ENCODE measurements around the gene CDC37.
"Not testable (repeated sequence)": the region's sequence is repeated elsewhere in the genome, so short reads cannot be mapped to it uniquely, and the experiment has no call there.

CDC37 gene

GRCh38 chr19:10393137-10393536 lies 10.2 kb downstream of the CDC37 start:
- DNase-seq: no peak

- no peak for DNase-seq
These were observed 11.2 kb downstream of the CDC37 start for GRCh38 chr19:10392120-10392519.

GRCh38 chr19:10390652-10391286 lies 12.6 kb downstream of the CDC37 start:
- peak; percentile 23 to 79 (median 32) for DNase-seq

GRCh38 chr19:10389863-10390262 lies 13.5 kb downstream of the CDC37 start:
- DNase-seq: peak in 1 of 3 experiments; percentile 15

GRCh38 chr19:10388957-10389356 lies 14.4 kb downstream of the CDC37 start:
- peak; percentile 70 to 92 (median 70) for DNase-seq

- no peak for DNase-seq
These were observed 18.8 kb downstream of the CDC37 start for GRCh38 chr19:10384580-10384979.

- not testable (repeated sequence) for DNase-seq
These were observed 20.2 kb downstream of the CDC37 start for GRCh38 chr19:10383223-10383499.

- peak; percentile 94 to 100 (median 99) for DNase-seq
These were observed 22.8 kb downstream of the CDC37 start, which contains the start of gene TYK2 for GRCh38 chr19:10380313-10381102. Gene TYK2, minus strand, starts transcription at chr19:10380572. Its CDS starts 2,166 bp downstream, at chr19:10378406.

- DNase-seq: no peak
These were observed 23.4 kb downstream of the CDC37 start for GRCh38 chr19:10379880-10380312.

GRCh38 chr19:10378124-10378523 lies 25.2 kb downstream of the CDC37 start:
- no peak for DNase-seq

- DNase-seq: not testable (repeated sequence)
These were observed 26.2 kb downstream of the CDC37 start for GRCh38 chr19:10377140-10377640.

- no peak for DNase-seq
These were observed 28.4 kb downstream of the CDC37 start for GRCh38 chr19:10374931-10375330.

GRCh38 chr19:10372690-10373089 lies 30.7 kb downstream of the CDC37 start:
- DNase-seq: no peak

GRCh38 chr19:10368101-10368803 lies 35.1 kb downstream of the CDC37 start:
- DNase-seq: no peak

GRCh38 chr19:10366950-10367512 lies 36.3 kb downstream of the CDC37 start:
- DNase-seq: not testable (repeated sequence)

- no peak for DNase-seq
These were observed 37.8 kb downstream of the CDC37 start for GRCh38 chr19:10365518-10365917.

GRCh38 chr19:10364644-10365043 lies 38.7 kb downstream of the CDC37 start:
- no peak for DNase-seq

- no peak for DNase-seq
These were observed 39.5 kb downstream of the CDC37 start for GRCh38 chr19:10363789-10364281.

- no peak for DNase-seq
These were observed 41.1 kb downstream of the CDC37 start for GRCh38 chr19:10362259-10362658.

- no peak for DNase-seq
These were observed 41.8 kb downstream of the CDC37 start for GRCh38 chr19:10361569-10362011.

- DNase-seq: no peak
These were observed 46.9 kb downstream of the CDC37 start for GRCh38 chr19:10356431-10356830.

GRCh38 chr19:10353793-10354391 lies 49.5 kb downstream of the CDC37 start:
- peak in 2 of 3 experiments; percentile 2 to 5 for DNase-seq

Measured in NCI-H1417 (cell line).